ENCODE measurements around the gene PRRG3.

Gene PRRG3

GRCh38 chrX:151702026-151702714 is 6.9 kb downstream of the PRRG3 start:
- no peak for DNase-seq
- Mint-ChIP-seq H3K27me3 (ENCODE audit: low read depth, poor library complexity) (peaks cover 11% of the 10 kb centered on the region), H3K4me1 (peaks cover 11% of the 10 kb centered on the region), H3K4me3 (no peak overlapping the region), H3K36me3 (ENCODE audit: low read depth) (no peaks in the 10 kb centered on the region), H3K9me3 (peaks cover 57% of the 10 kb centered on the region), H3K27ac (no peak overlapping the region)
- TF ChIP-seq, protein P1, sequence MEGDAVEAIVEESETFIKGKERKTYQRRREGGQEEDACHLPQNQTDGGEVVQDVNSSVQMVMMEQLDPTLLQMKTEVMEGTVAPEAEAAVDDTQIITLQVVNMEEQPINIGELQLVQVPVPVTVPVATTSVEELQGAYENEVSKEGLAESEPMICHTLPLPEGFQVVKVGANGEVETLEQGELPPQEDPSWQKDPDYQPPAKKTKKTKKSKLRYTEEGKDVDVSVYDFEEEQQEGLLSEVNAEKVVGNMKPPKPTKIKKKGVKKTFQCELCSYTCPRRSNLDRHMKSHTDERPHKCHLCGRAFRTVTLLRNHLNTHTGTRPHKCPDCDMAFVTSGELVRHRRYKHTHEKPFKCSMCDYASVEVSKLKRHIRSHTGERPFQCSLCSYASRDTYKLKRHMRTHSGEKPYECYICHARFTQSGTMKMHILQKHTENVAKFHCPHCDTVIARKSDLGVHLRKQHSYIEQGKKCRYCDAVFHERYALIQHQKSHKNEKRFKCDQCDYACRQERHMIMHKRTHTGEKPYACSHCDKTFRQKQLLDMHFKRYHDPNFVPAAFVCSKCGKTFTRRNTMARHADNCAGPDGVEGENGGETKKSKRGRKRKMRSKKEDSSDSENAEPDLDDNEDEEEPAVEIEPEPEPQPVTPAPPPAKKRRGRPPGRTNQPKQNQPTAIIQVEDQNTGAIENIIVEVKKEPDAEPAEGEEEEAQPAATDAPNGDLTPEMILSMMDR (IDR thresholded peaks at IDR 0.05): no peak

DNA sequence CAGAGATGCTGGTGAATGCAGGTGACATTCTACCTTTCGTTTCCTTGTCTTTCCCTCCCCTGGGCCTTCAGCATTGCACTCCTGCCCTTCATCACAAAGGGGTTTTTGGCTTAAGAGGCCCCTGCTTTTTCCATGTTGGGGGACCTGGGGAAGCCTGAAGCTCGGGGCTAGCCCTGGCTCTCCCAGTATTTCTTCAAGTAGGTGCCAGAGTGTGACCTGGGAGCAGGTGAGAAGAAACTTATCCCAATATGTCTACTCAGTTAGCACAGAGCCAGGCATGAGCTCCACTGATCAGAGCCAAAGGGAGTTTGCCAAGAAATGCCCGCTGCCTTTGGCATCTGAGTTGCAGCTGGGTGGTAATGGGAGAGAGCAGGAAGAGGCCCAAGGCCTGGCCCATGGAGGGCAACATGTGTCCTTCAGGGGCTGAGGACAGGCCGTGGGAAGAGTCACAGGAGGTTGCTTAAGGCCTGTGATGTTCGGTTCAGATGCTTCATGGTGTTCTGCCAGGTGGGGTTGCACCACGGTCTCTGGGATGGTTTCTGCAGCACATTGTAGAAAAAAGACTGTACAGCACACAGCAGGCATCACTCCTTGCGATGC is 7.6 kb downstream of the PRRG3 start:
- Mint-ChIP-seq H3K4me1 (peaks cover 6% of the 10 kb centered on the region), H3K36me3 (ENCODE audit: low read depth) (no peaks in the 10 kb centered on the region), H3K9me3 (peaks cover 57% of the 10 kb centered on the region), H3K27ac (no peak overlapping the region), H3K27me3 (ENCODE audit: low read depth, poor library complexity) (peaks cover 10% of the 10 kb centered on the region), H3K4me3 (no peak overlapping the region)
- DNase-seq: no peak
- TF ChIP-seq, protein P1 (IDR thresholded peaks at IDR 0.05): no peak

- Mint-ChIP-seq H3K36me3 (ENCODE audit: low read depth) (no peaks in the 10 kb centered on the region), H3K27me3 (ENCODE audit: low read depth, poor library complexity) (peaks cover 8% of the 10 kb centered on the region), H3K4me3 (no peak overlapping the region), H3K4me1 (peaks cover 5% of the 10 kb centered on the region), H3K27ac (no peak overlapping the region), H3K9me3 (peaks cover 52% of the 10 kb centered on the region)
- DNase-seq: no peak
- TF ChIP-seq, protein P1 (IDR thresholded peaks at IDR 0.05): no peak
These were observed 8.2 kb downstream of the PRRG3 start for GRCh38 chrX:151703487-151703886.

GRCh38 chrX:151704041-151704663 is 8.9 kb downstream of the PRRG3 start:
- H3K4me1 Mint-ChIP-seq: peaks cover 5% of the 10 kb centered on the region
- H3K36me3 Mint-ChIP-seq (ENCODE audit: low read depth): no peaks in the 10 kb centered on the region
- peaks cover 48% of the 10 kb centered on the region for H3K9me3 Mint-ChIP-seq

DNA sequence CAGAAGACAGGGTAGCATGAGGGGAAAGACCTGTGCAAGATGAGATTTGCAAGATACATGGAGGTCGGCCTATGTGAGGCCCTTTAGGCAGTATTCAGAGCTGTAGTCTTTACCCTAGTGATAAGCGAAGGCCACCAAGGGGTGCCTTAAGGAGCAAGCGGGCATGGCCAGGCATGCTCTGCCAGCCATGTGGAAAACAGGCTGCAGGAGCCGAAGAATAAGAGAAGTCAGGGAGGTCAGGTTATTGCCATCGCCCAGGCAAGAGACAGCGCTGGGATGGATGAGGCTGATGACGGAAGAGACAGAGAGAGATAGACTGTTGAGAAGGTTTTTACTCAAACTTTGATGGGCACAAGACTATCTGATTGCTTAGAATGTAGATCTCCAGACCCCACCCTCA is 13.6 kb downstream of the PRRG3 start:
- peaks cover 7% of the 10 kb centered on the region for H3K27me3 Mint-ChIP-seq (ENCODE audit: low read depth, poor library complexity)
- TF ChIP-seq, protein P1 (IDR thresholded peaks at IDR 0.05): no peak
- no peak overlapping the region for H3K4me3 Mint-ChIP-seq
- H3K4me1 Mint-ChIP-seq: peaks cover 11% of the 10 kb centered on the region
- H3K9me3 Mint-ChIP-seq: peaks cover 27% of the 10 kb centered on the region
- H3K27ac Mint-ChIP-seq: no peak overlapping the region
- DNase-seq: no peak
- no peaks in the 10 kb centered on the region for H3K36me3 Mint-ChIP-seq (ENCODE audit: low read depth)

More at GRCh38 chrX:151704041-151704663, 8.9 kb downstream of the PRRG3 start:
- DNase-seq: no peak
- H3K4me3 Mint-ChIP-seq: no peak overlapping the region
- H3K27me3 Mint-ChIP-seq (ENCODE audit: low read depth, poor library complexity): peaks cover 8% of the 10 kb centered on the region
- TF ChIP-seq, protein P1 (IDR thresholded peaks at IDR 0.05): no peak
- no peak overlapping the region for H3K27ac Mint-ChIP-seq

Data from nephron progenitor cell (in vitro differentiated cells).